Activated effector memory CD4-positive, alpha-beta T cell treated with Interleukin-2 at 50 U/mL for 16 hours (primary cell): ENCODE data around the gene G6PC2.
"Not testable (repeated sequence)": the region's sequence is repeated elsewhere in the genome, so short reads cannot be mapped to it uniquely, and the experiment has no call there.

Experiments used
- DNase-seq: peaks from one replicate; pipeline ENCODE4 v3.0.0-alpha.2; 2020

G6PC2 gene

GRCh38 chr2:168901003-168901402, at the start of gene G6PC2:
Gene G6PC2 (plus strand): TSS chr2:168901291. CDS start chr2:168901332, 41 bp downstream.
- DNase-seq = no peak

- no peak for DNase-seq
Measured at GRCh38 chr2:168851674-168852320, 49.3 kb upstream of the G6PC2 start.

- no peak for DNase-seq
Measured at GRCh38 chr2:168852481-168852880, 48.6 kb upstream of the G6PC2 start.

GRCh38 chr2:168853471-168853870, 47.6 kb upstream of the G6PC2 start:
- DNase-seq = no peak

- DNase-seq = no peak
Measured at GRCh38 chr2:168854651-168855050, 46.4 kb upstream of the G6PC2 start.

GRCh38 chr2:168855601-168856000, 45.5 kb upstream of the G6PC2 start:
- DNase-seq = no peak

- DNase-seq = no peak
Measured at GRCh38 chr2:168858146-168858545, 42.9 kb upstream of the G6PC2 start.

DNA sequence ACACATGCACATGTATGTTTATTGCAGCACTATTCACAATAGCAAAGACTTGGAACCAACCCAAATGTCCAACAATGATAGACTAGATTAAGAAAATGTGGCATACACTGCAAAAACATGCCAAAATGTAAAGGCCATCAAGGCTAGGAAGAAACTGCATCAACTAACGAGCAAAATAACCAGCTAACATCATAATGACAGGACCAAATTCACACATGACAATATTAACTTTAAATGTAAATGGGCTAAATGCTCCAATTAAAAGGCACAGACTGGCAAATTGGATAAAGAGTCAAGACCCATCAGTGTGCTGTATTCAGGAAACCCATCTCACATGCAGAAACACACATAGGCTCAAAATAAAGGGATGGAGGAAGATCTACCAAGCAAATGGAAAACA, 33.9 kb upstream of the G6PC2 start:
- DNase-seq = not testable (repeated sequence)

DNA sequence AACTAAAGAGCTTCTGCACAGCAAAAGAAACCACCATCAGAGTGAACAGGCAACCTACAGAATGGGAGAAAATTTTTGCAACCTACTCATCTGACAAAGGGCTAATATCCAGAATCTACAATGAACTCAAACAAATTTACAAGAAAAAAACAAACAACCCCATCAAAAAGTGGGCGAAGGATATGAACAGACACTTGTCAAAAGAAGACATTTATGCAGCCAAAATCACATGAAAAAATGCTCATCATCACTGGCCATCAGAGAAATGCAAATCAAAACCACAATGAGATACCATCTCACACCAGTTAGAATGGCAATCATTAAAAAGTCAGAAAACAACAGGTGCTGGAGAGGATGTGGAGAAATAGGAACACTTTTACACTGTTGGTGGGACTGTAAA, 30.7 kb upstream of the G6PC2 start:
- not testable (repeated sequence) for DNase-seq

DNA sequence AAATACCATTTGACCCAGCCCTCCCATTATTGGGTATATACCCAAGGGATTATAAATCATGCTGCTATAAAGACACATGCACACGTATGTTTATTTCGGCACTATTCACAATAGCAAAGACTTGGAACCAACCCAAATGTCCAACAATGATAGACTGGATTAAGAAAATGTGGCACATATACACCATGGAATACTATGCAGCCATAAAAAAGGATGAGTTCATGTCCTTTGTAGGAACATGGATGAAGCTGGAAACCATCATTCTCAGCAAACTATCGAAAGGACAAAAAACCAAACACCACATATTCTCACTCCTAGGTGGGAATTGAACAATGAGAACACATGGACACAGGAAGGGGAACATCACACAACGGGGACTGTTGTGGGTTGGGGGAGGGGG, 30.3 kb upstream of the G6PC2 start:
- DNase-seq = not testable (repeated sequence)

- no peak for DNase-seq
Measured at GRCh38 chr2:168874368-168875054, 26.6 kb upstream of the G6PC2 start.

DNA sequence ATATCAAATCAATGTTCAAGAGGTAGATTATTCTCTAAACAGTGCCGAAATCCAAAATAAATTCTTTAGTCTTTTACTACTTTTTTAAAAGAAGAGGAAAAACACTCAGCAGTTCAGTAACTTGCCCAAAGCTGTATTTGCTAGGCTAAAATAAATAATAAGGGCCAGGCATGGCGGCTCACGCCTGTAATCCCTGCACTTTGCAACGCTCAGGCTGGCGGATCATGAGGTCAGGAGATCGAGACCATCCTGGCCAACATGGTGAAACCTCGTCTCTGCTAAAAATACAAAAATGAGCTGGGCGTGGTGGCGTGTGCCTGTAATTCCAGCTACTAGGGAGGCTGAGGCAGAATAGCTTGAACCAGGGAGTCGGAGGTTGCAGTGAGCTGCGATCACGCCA, 18.9 kb upstream of the G6PC2 start:
- not testable (repeated sequence) for DNase-seq

- no peak for DNase-seq
Measured at GRCh38 chr2:168884975-168885374, 16.1 kb upstream of the G6PC2 start.

GRCh38 chr2:168889635-168890005, 11.5 kb upstream of the G6PC2 start:
- no peak for DNase-seq

DNA sequence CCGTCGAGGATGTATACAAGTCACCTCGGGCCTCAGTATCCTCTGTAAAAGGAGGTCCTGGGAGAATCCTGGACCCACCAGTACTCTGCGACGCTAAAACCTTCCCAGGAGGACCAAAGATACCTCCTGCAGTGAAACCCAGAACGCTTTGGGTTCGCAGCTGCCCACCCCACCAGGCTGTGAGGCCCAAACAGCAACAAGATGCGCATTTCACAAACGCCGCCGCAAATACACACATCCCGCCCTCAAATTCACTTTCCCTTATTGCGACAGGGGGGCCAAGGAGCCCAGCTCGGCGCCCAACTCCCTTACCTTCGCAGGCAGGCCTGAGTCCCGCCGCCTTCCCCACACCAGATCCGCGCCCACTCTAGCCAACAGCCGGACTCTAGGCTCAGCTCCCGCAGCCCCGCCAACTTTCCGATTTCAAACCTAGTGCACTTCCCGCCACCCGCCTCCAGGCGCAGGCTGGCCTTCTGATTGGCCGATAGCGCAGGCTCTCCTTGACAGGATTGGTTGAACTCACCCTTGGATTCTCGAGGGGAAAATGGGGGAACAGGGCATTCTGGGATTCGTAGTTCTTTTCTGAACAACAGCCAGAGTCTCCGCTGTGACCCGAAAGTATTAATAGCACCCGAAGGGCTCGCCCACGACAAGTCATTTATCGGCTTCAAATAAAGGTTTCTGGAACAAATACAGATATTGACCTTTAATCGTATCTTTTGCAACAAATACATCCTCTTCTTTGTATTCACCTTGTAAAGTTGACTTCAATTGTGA, 10.9 kb upstream of the G6PC2 start, which contains the start of gene SPC25:
Gene SPC25, minus strand, starts transcription at position 425 of the 777 bp plus-strand sequence. CDS start 911 bp downstream, outside the sequence.
- peak; percentile 78 for DNase-seq

- no peak for DNase-seq
Measured at GRCh38 chr2:168892327-168892726, 8.8 kb upstream of the G6PC2 start.

DNA sequence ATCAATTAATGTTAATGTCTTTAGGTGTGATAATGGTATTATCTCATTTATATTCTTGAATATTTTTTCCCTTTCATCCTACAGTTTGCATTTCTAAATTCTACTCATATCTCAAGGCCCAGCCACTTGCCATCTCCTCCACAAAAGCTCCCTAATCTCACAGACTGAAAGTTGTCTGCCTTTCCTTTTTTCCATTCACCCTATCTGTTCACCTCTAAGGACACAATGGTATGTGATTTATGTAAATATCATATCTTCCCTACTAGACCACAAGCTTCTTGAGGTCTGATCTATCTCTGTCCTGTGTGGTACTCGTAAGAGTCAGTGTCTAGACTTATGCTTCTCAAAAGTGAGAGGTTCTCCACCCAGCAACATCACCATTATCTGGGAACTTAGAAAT, 7.0 kb upstream of the G6PC2 start:
- DNase-seq = no peak

DNA sequence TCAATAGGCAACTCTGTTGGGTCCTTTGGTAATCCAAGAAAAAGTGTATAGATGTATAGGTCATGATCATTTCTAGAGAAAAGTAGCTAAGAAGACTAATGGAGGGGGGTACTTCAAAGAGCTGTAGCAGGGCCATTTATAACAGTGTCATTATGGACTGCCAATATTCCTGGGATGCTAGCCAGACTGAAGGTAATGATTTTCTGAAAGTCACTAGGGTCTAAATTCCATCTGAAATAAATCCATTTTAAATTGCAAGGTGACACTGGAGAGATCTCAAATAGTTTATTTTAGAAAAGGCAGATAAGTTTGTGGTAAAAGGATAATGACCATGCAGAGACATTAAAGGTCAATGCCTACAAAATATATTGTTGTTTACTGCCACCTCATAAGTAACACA, 6.4 kb upstream of the G6PC2 start:
- no peak for DNase-seq

- no peak for DNase-seq
Measured at GRCh38 chr2:168895771-168896170, 5.3 kb upstream of the G6PC2 start.

GRCh38 chr2:168896783-168897182, 4.3 kb upstream of the G6PC2 start:
- DNase-seq = no peak

- DNase-seq = no peak
Measured at GRCh38 chr2:168897449-168897848, 3.6 kb upstream of the G6PC2 start.

DNA sequence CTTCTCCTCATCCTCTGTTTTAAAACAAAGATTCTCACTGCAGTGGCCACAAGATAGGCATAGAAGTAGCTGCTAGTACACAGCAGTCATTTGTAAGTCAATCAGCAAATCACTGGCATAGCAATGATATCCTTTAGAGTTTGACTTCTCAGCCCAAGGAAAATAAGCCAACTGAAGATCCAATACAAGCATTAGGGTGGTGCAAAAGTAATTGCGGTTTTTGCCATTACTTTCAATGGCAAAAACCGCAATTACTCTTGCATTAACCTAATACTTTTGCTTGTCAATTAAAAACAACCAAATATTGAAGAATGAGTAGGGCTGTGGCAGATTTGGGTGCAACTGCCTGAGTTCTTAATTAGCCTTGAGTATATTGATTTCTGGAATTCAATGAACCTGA, 2.8 kb downstream of the G6PC2 start:
- DNase-seq = no peak

DNA sequence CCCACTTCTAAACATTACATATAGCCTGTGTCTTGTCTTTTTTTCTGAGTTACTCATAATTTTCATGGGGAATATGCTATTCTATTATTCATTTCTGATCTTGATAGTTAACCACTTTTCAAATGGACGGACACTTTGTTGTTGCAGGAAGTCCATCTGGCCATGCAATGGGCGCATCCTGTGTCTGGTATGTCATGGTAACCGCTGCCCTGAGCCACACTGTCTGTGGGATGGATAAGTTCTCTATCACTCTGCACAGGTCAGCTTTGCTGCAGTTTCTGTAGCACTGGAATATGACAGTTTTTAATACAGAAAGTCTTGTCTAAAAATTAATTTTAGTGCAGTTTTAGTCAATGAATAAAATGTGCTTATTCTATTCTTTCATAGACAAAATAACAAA, 3.3 kb downstream of the G6PC2 start:
- DNase-seq = no peak
